Measurements from ENCODE around the gene GAMT. TPM values are rescaled to one million over a fixed set of nuclear protein-coding genes. Genes with fewer than 3 reads are reported as not detected.

Gene GAMT
- total and polyA plus RNA-seq, 2 donors (not counting 3 experiments of a cell fraction or from before 2014, with no cell fraction given) = 22.1 to 36.9 TPM

DNA sequence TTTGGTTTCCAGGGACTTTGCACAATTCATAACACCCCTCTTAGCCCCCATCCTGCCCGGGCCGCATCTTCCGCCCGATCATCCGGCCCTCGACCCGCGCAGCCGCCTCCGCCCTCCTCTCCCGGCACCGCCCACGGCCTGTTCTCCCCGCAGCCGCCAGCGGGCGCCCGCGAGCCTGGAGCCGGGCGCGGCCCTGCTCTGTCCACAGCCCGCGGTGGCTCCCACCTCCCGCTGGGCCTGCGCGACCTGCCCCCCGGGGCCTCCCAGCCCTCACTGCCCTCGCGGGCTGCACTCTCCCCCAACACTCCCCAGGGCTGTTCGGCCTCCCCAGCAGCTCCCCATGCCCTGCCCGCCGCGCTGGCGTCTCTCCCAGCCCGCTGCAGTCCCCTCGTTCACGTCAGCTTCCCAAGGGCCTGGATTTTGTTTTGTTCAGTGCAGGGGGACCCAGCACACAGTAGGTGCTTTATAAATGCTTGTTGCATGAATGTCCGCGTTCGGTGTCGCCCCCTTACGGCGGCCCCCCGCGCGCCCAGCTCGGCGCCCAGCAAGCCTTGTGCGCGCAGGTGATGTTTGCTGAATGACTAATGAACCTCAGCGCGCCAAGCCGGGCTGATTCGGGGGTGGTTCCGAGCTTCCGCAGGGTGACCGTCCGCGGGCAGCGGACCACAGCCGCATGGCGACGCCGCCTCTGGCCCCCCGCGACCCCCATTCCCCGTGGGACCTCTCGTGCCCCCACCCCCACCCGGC, 44.0 kb upstream of the GAMT start:
- POLR2A ChIA-PET = no interaction called here
- FAIRE-seq = peak; percentile 75
- Histone ChIP-seq H3K9me1 (replicated peaks; ENCODE audit: control insufficient read depth, extremely low read depth, insufficient read depth, low read length) (no peaks in the 10 kb centered on the region), H3K4me1 (ENCODE audit: control insufficient read depth, extremely low read depth, insufficient read depth, low read length) (no peaks in the 10 kb centered on the region), H3K9ac (replicated peaks; ENCODE audit: extremely low read depth, insufficient read depth, low read length) (no peak overlapping the region), H3K79me2 (ENCODE audit: control insufficient read depth, insufficient read depth, low read length) (peaks cover 13% of the 10 kb centered on the region), H3K4me3 (replicated peaks in 1 of 3; ENCODE audit: insufficient read depth in 1 of 3, low read depth in 1 of 3, low read length in 3 of 3) (peak overlapping the region in 1 of 3 experiments; percentile 14), H3K4me2 (ENCODE audit: insufficient read depth, low read length) (peak overlapping the region; percentile 33), H4K20me1 (replicated peaks; ENCODE audit: control insufficient read depth, extremely low read depth, insufficient read depth, low read length) (no peaks in the 10 kb centered on the region), H3K27ac (ENCODE audit: insufficient read depth, low read depth, low read length) (no peak overlapping the region), H3K36me3 (ENCODE audit: control insufficient read depth in 2 of 2, extremely low read depth in 1 of 2, insufficient read depth in 2 of 2, low read length in 2 of 2) (peaks cover 7 to 17% of the 10 kb centered on the region in 2 experiments), H3K9me3 (replicated peaks; ENCODE audit: control insufficient read depth, insufficient read depth, low read length) (no peaks in the 10 kb centered on the region), H3K27me3 (ENCODE audit: control insufficient read depth in 2 of 2, insufficient read depth in 2 of 2, low read length in 2 of 2) (peaks cover 14 to 33% of the 10 kb centered on the region in 2 experiments), H2AFZ (ENCODE audit: low read depth, low read length) (no peak overlapping the region)
- CTCF ChIA-PET = interaction anchor here (0.8 to 3.3 kb wide), 10 partner anchors 9 to 166 kb away, joined by 3 to 28 read pairs (median 6); partner anchors contain the start of gene PLK5
- peak; percentile 52 for DNase-seq (ENCODE audit: low read depth, low spot score)
- BruUV-seq (replicated peaks) = no TSS peak
- intact Hi-C loops (cut with micrococcal nuclease) (no loop called here), dilution Hi-C loops (cut with MboI; ENCODE audit: extremely low pct_ligation_motif_present, low sequenced_read_pairs) (no loop called here)
- TF ChIP-seq POLR2AphosphoS5 (IDR thresholded peaks at IDR 0.05; ENCODE audit: insufficient read depth, low read depth, low read length) = peak; percentile 65
- TF ChIP-seq JUN (IDR thresholded peaks at IDR 0.05; ENCODE audit: borderline replicate concordance, insufficient read depth, insufficient read length, low read depth) = no peak
- TF ChIP-seq CTCF (IDR thresholded peaks at IDR 0.05; ENCODE audit: extremely low read depth in 1 of 2, insufficient read depth in 1 of 2, low read depth in 1 of 2, low read length in 2 of 2) = peak; percentile 81 to 96
- no peak for TF ChIP-seq EZH2 (IDR thresholded peaks at IDR 0.05; ENCODE audit: borderline replicate concordance, low read depth, low read length, severe bottlenecking)
- no peak for TF ChIP-seq FOS (IDR thresholded peaks at IDR 0.05; ENCODE audit: borderline replicate concordance, insufficient read depth, low read length)
